Fibroblast of pulmonary artery (primary cell): Measurements from ENCODE around the gene TMEM89.

Source experiments
- DNase-seq: peaks from one replicate; pipeline ENCODE4 v3.0.0-alpha.2; 2010; ENCODE audit warnings: low read depth
- H3K4me3 ChIP-seq: replicated peaks from 2 replicates; pipeline ENCODE4 v1.5.1; 2011; ENCODE audit warnings: low read depth, mild to moderate bottlenecking, control low read depth, low read length, moderate library complexity
- CTCF ChIP-seq: IDR thresholded peaks from 2 replicates; pipeline ENCODE4 v1.5.1; 2011; ENCODE audit warnings: mild to moderate bottlenecking, control low read depth, low read length, inconsistent platforms; ENCODE audit errors: missing control alignments

TMEM89 gene

DNA sequence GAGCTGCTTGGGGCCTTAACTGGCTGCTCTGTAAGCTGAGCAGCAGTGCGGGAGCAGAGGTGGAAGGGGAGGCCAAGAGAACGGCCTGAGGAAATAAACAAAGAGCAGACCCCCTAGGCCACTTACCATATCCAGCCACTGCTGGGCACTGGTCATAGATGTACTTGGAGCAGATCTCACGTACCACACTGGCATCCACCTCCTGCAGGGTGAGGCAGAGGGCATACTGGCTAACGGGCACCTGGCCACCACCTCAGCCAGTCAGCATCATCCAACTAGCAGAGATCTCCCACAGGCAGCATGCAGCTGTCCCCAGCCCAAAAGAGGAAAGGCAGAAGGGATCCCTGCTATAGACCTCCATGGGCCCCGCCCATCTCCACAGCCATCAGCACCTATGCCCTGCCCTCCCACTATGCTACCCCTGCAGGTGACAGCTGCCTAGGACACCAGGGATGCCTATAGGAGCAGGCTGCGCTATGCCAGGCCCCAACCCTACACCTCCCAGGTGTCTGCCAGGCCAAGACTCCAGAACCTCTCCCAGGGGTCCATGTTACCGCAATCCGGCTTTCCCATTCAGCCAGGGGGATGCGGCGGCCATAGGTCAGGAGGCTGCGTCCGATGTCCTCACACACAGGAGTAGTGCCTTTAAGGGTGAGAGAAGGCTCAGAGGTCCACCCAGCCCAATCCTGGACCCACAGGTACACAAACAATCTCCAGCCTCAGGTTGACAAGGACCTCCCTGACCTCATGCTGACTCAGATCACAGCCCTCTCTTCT, 21.9 kb downstream of the TMEM89 start:
- TF ChIP-seq CTCF, result no peak
- no peak for DNase-seq
- no peak overlapping the region for H3K4me3 ChIP-seq

GRCh38 chr3:48599077-48599501, 22.5 kb downstream of the TMEM89 start:
- TF ChIP-seq CTCF, result no peak
- no peak overlapping the region for H3K4me3 ChIP-seq
- no peak for DNase-seq

DNA sequence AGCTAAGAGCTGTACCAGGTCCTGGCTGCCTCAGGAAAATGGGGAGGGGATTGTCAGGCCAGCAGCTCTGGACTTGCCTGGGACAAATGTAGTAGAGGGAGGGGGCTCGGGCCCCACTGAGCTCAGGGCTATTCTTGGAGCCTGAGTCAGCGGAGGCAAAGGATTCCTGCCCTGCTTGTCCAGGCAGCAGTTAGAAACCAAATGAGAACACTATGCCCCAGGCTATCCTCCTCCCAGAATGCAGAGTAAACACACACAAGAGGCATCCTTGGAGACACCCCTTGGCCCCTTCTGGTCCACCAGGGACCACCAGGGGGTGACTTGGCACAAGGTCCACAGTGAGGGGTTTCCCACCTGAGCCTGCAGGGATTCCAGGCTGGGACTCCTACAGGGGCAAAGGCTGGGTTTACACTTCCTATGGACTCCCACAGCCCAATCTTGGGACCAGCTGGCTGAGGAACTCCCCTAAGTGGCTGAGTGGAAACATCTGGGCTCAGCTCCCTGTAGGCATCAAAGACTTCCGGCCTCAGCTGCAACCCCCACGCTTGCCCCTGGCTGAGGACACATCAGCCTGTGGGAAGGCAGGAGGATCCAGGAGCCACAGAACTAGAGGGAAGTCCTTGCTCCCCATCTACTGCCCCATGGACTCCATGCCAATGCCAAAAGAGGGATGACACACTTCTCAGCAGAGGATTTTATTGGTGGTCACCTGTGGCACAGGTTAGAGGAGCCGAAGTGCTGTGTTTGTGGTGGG, 23.1 kb downstream of the TMEM89 start:
- no peak for TF ChIP-seq CTCF
- H3K4me3 ChIP-seq, result no peak overlapping the region
- peak; percentile 93 for DNase-seq

DNA sequence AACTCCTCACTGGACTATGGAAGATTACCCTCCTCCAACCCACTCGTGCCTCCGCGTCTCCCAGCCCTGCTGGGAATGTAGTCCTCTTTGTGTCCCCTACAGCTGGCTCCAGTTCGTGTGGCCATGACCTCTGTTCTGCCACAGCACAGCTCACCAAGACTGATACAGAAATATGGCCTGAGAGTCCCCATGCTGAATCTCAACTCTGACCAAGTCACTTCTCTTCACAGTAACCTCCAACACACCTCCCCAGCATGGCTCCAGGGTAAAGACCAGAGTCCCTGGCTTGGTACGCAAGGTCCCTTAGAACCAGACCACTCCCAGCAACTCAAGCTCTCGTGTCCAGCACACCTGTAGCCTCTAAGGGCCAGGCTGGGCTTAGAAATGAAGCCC, 24.2 kb downstream of the TMEM89 start:
- no peak overlapping the region for H3K4me3 ChIP-seq
- DNase-seq, result no peak
- TF ChIP-seq CTCF, result no peak

DNA sequence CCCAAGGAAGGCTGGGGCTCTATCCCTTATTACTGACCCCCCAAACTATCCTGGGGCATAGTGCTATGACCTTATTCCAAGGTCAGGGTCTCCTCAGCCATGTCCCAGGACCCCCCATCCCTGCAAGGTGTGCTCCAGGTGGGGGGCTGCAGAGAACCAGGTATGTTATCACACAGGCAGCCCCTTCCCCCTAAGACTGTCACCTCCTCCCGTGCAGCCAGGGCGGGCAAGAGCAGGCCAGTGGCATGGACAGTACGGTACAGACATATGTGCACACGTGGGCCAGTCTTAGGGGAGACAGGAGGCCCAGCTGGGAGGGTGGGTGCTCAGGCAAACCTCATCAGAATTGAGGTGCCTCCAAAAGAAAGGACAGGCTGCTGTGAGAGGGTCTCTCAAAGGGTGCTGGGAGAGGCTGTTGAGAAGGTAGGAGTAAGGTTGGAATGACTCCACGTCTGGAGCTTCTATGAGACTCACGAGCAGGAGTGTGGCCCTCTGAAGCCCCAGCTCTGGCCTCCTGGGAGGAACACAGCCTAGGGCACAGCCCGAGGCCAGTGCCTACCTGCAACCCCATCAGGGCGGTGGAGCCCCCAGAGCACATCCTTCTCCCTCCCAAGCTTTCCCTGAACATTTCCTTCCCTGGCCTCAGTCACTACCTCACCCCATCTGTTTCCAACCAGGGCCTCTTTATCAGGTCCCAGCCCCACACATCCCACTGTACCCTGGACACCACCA, 24.7 kb downstream of the TMEM89 start:
- no peak overlapping the region for H3K4me3 ChIP-seq
- no peak for DNase-seq
- TF ChIP-seq CTCF, result no peak

GRCh38 chr3:48596157-48596556, 25.4 kb downstream of the TMEM89 start:
- DNase-seq, result no peak
- no peak overlapping the region for H3K4me3 ChIP-seq
- TF ChIP-seq CTCF, result no peak
